GM20000 (cell line): ENCODE measurements around the gene TNP1.

ENCODE experiments used
- DNase-seq: peaks from one replicate; pipeline ENCODE4 v3.0.0; 2012; ENCODE audit warnings: low spot score
- CTCF ChIP-seq: IDR thresholded peaks from 2 replicates; pipeline ENCODE4 v1.5.1; 2012; ENCODE audit warnings: mild to moderate bottlenecking, control low read depth; ENCODE audit errors: extremely low read depth, missing control alignments

The TNP1 gene

GRCh38 chr2:216865658-216866057, 5.8 kb upstream of the TNP1 start:
- no peak for TF ChIP-seq CTCF
- no peak for DNase-seq

GRCh38 chr2:216863946-216864345, 4.1 kb upstream of the TNP1 start:
- TF ChIP-seq CTCF = no peak
- DNase-seq = no peak

DNA sequence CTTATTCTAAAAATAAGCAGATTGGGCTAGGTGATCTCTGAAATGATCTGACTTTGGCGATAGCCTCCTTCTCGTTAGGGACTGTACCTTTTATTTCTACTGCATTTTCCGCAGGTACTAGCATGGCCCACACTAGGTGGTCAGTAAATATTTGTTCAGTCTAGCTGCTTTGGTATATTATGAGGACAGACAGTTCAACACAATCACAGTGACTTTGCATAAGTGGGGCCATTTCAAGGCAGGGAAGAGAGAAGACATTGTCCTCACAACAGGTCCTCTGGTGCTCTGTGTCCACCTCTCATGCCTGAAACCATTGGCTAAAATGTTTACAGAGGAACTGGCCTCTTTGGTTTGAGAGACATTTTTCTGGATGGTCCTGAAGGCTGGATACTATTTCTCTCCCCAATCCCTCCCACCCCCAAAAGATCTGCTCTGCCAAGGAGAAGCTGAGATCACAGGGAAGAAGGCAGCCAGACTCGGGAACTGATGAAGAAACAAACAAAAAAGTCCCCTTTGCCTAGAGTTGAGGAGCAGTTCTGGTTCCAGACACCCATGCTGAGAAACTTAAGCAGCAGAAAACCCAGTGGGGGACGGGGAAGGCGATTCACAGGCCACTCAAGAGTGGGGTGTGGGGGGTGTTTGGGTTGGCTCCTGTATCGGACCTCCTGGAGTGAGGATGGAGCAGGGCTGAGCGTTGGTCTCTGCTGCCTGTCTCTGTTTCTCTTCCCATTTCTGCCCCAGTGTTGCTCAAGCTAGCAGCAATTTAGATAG, 2.9 kb upstream of the TNP1 start:
- no peak for TF ChIP-seq CTCF
- DNase-seq = no peak

- DNase-seq = no peak
- TF ChIP-seq CTCF = no peak
These were observed 718 bp upstream of the TNP1 start for GRCh38 chr2:216860426-216861137.

DNA sequence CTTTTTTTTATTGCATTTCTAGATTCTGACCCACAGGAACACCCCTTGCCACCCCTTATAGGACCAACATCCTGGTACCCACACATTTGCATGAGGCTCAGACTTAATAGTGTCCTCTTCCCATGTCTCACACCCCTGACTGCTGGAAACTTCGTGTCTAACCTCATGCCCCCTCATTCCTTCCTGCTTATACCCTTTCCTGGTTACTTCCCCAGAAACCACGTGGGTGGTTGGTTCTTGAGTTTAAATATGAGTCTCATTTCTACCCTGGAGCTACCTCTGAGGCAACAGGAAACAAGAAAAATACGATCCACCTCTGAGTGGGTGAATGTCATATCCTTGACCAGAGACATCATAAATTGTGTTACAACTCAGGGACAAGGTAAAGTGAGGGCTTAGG, 1.6 kb downstream of the TNP1 start:
- DNase-seq = no peak
- no peak for TF ChIP-seq CTCF

DNA sequence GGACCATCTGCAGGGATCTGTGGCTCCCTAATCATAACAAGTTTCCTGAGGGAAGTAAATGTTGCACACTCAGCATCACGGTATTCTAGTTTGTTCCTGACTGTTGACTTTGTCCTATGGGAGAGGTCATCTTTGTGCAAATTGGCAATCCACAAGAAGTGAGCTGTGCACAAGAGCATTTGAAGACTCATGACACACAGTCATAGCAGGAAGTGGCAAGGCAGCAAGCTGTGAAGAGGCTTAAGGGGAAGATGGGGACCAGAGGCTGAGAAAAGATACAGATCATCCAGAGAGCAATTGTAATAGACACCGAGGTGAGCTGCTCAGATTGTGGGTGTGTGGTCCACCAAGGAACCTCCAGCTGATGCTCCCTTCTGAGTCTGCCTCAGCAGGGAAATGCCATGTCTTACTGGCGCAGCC, 2.7 kb downstream of the TNP1 start:
- DNase-seq = no peak
- TF ChIP-seq CTCF = no peak

DNA sequence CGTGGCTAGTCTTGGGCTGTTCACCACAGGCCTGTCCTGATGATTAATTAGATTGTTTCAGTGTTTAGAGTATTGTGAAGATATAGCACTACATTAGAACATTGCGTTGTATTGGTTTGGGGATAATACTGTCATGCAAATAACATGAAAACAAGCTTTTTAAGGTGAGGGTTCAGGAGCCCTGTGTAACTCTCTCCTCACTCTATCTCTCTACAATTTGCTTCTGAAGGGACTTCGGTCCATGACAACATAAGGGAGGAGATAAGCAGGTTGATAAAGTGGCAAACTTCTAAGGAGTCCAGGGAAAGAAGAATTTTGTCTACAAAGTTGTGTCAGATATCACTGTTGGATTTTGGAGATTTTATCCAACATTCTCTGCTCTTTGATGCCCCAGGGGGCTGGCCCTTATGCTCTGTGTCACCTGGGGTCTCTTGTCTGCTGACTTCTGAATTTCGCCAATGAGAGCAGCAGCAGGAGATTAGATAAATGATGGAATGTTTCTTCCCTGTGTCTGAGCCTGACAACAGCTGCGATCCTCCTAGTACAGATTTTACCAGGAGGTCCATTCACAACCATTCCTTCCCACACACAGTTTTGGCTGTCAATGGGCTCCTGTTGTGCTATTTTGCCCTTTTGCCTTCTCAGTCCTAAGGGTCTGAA, 3.3 kb downstream of the TNP1 start:
- no peak for DNase-seq
- TF ChIP-seq CTCF = no peak
